H9 (cell line): ENCODE measurements around the gene SPDEF. TPM values are rescaled to one million over a fixed set of nuclear protein-coding genes. Genes with fewer than 3 reads are reported as not detected.

Source experiments
- DNase-seq: peaks from one replicate; pipeline ENCODE4 v3.0.0-alpha.2; 2017
- H2AFZ ChIP-seq: one replicate; pipeline ENCODE4 v1.6.1; 2013; ENCODE audit warnings: mild to moderate bottlenecking, low read length, control low read depth, moderate library complexity
- H2AK5ac ChIP-seq: 2 replicates; pipeline ENCODE4 v1.6.1; 2013; ENCODE audit warnings: low read length, control low read depth, mixed read lengths; ENCODE audit not compliant: insufficient read length
- H2BK120ac ChIP-seq: one replicate; pipeline ENCODE4 v1.6.1; 2013; ENCODE audit warnings: low read depth, mild to moderate bottlenecking, low read length, control low read depth, inconsistent platforms; ENCODE audit not compliant: poor library complexity, severe bottlenecking
- H2BK12ac ChIP-seq: 2 replicates; pipeline ENCODE4 v1.6.1; 2013; ENCODE audit warnings: low read length, control low read depth, mixed read lengths, low read depth; ENCODE audit not compliant: insufficient read length
- H2BK15ac ChIP-seq: 2 replicates; pipeline ENCODE4 v1.6.1; 2013; ENCODE audit warnings: low read depth, low read length, control low read depth
- H2BK20ac ChIP-seq: one replicate; pipeline ENCODE4 v1.6.1; 2013; ENCODE audit warnings: low read depth, mild to moderate bottlenecking, low read length, control low read depth, inconsistent platforms; ENCODE audit not compliant: poor library complexity, severe bottlenecking
- H2BK5ac ChIP-seq: 2 replicates; pipeline ENCODE4 v1.6.1; 2013; ENCODE audit warnings: low read length, control low read depth, mixed read lengths; ENCODE audit not compliant: insufficient read length
- H3K14ac ChIP-seq: 2 replicates; pipeline ENCODE4 v1.6.1; 2013; ENCODE audit warnings: low read length, control low read depth; ENCODE audit not compliant: insufficient read depth
- H3K18ac ChIP-seq: 2 replicates; pipeline ENCODE4 v1.6.1; 2013; ENCODE audit warnings: low read depth, mild to moderate bottlenecking, mixed read lengths, low read length, control low read depth; ENCODE audit not compliant: insufficient read length
- H3K23ac ChIP-seq: 2 replicates; pipeline ENCODE4 v1.6.1; 2013; ENCODE audit warnings: low read length, control low read depth, mixed read lengths, low read depth; ENCODE audit not compliant: insufficient read length
- H3K23me2 ChIP-seq: 2 replicates; pipeline ENCODE4 v1.6.1; 2013; ENCODE audit warnings: low read depth, mild to moderate bottlenecking, mixed read lengths, low read length, control low read depth; ENCODE audit not compliant: insufficient read length, poor library complexity, severe bottlenecking
- H3K27ac ChIP-seq: 2 replicates; pipeline ENCODE4 v1.5.1; 2013; ENCODE audit warnings: low read length, control low read depth, mixed read lengths, low read depth; ENCODE audit not compliant: insufficient read length
- H3K27me3 ChIP-seq: 2 replicates; pipeline ENCODE4 v1.6.1; 2013; ENCODE audit warnings: low read length, control low read depth, inconsistent platforms; ENCODE audit not compliant: insufficient read depth
- H3K4ac ChIP-seq: 2 replicates; pipeline ENCODE4 v1.6.1; 2013; ENCODE audit warnings: low read depth, mild to moderate bottlenecking, control low read depth, inconsistent platforms, low read length, moderate library complexity
- H3K4me1 ChIP-seq: 2 replicates; pipeline ENCODE4 v1.6.1; 2013; ENCODE audit warnings: low read length, control low read depth, inconsistent platforms; ENCODE audit not compliant: insufficient read depth
- H3K4me2 ChIP-seq: 2 replicates; pipeline ENCODE4 v1.6.1; 2013; ENCODE audit warnings: low read length, control low read depth, mixed read lengths; ENCODE audit not compliant: insufficient read length, insufficient read depth
- H3K56ac ChIP-seq: 2 replicates; pipeline ENCODE4 v1.6.1; 2013; ENCODE audit warnings: low read depth, mild to moderate bottlenecking, mixed read lengths, low read length, control low read depth; ENCODE audit not compliant: insufficient read length
- H3K79me1 ChIP-seq: 2 replicates; pipeline ENCODE4 v1.6.1; 2013; ENCODE audit warnings: low read depth, mild to moderate bottlenecking, moderate library complexity, low read length, control low read depth, inconsistent platforms; ENCODE audit not compliant: insufficient read depth, poor library complexity, severe bottlenecking
- H3K79me2 ChIP-seq: 2 replicates; pipeline ENCODE4 v1.6.1; 2013; ENCODE audit warnings: low read length, control low read depth, inconsistent platforms; ENCODE audit not compliant: insufficient read depth
- H3K9ac ChIP-seq: 2 replicates; pipeline ENCODE4 v1.6.1; 2013; ENCODE audit warnings: low read length, control low read depth, mixed read lengths; ENCODE audit not compliant: insufficient read length; ENCODE audit errors: extremely low read depth
- H3K9me3 ChIP-seq: one replicate; pipeline ENCODE4 v1.6.1; 2013; ENCODE audit warnings: low read depth, low read length, inconsistent platforms; ENCODE audit not compliant: control insufficient read depth
- H3T11ph ChIP-seq: one replicate; pipeline ENCODE4 v1.6.1; 2013; ENCODE audit warnings: mild to moderate bottlenecking, low read length, control low read depth, inconsistent platforms
- H4K20me1 ChIP-seq: one replicate; pipeline ENCODE4 v1.6.1; 2013; ENCODE audit not compliant: control insufficient read depth, insufficient read length, insufficient read depth
- H4K5ac ChIP-seq: 2 replicates; pipeline ENCODE4 v1.6.1; 2013; ENCODE audit warnings: low read depth, mild to moderate bottlenecking, mixed read lengths, low read length, control low read depth; ENCODE audit not compliant: insufficient read length
- H4K8ac ChIP-seq: replicated peaks from 2 replicates; pipeline ENCODE4 v1.6.1; 2013; ENCODE audit warnings: low read length, control low read depth, mixed read lengths, low read depth; ENCODE audit not compliant: insufficient read length
- H4K91ac ChIP-seq: 2 replicates; pipeline ENCODE4 v1.6.1; 2013; ENCODE audit warnings: low read depth, mild to moderate bottlenecking, moderate library complexity, mixed read lengths, low read length, control low read depth; ENCODE audit not compliant: insufficient read length
- H3K27ac Mint-ChIP-seq, 3 experiments: 2 replicates in 2 of 3; 3 replicates in 1 of 3; pipeline ENCODE4 v1.8.0; 2020 to 2021; ENCODE audit warnings: mixed read lengths in 3 of 3, mild to moderate bottlenecking in 1 of 3, moderate library complexity in 1 of 3
- H3K27me3 Mint-ChIP-seq: 2 replicates; pipeline ENCODE4 v1.8.0; 2021; ENCODE audit warnings: low read depth, mild to moderate bottlenecking, moderate library complexity, mixed read lengths
- H3K36me3 Mint-ChIP-seq, 3 experiments: 2 replicates in 2 of 3; 3 replicates in 1 of 3; pipeline ENCODE4 v1.8.0; 2020 to 2021; ENCODE audit warnings: low read depth in 3 of 3, mixed read lengths in 3 of 3; ENCODE audit not compliant: insufficient read depth in 1 of 3
- H3K4me1 Mint-ChIP-seq, 2 experiments: 2 replicates each; pipeline ENCODE4 v1.8.0; 2020; ENCODE audit warnings: mixed read lengths in 2 of 2
- H3K4me3 Mint-ChIP-seq, 2 experiments: 2 replicates in 1 of 2; 3 replicates in 1 of 2; pipeline ENCODE4 v1.8.0; 2020 to 2021; ENCODE audit warnings: mild to moderate bottlenecking in 2 of 2, mixed read lengths in 2 of 2, moderate library complexity in 1 of 2
- H3K9me3 Mint-ChIP-seq, 2 experiments: 2 replicates in 1 of 2; 3 replicates in 1 of 2; pipeline ENCODE4 v1.8.0; 2020; ENCODE audit warnings: mild to moderate bottlenecking in 2 of 2, mixed read lengths in 2 of 2, moderate library complexity in 1 of 2
- WGBS: extraction: QIAGEN DNeasy Blood & Tissue Kit; methylation state at CpG from one replicate; pipeline ENCODE4 v1.1.7; 2013; ENCODE audit warnings: missing lambda C conversion rate, low lambda C conversion rate, mixed read lengths; ENCODE audit not compliant: insufficient read length; ENCODE audit errors: extremely low coverage; 5-methylcytosine and 5-hydroxymethylcytosine counted together
- total RNA-seq: library from RNA; stranded (reverse); gene quantifications from 2 replicates; pipeline ENCODE4 v1.2.1, GENCODE V29; 2021
- TF ChIP-seq, protein P1 (sequence below): fragments of 200-600 bp; sonication (generic); conservative IDR thresholded peaks from 3 replicates; pipeline ENCODE4 v1.8.0; 2021; ENCODE audit warnings: antibody characterized with exemption, mild to moderate bottlenecking

SPDEF gene
- total RNA-seq, 1 experiment from 2014 or later = 0.15 TPM

DNA sequence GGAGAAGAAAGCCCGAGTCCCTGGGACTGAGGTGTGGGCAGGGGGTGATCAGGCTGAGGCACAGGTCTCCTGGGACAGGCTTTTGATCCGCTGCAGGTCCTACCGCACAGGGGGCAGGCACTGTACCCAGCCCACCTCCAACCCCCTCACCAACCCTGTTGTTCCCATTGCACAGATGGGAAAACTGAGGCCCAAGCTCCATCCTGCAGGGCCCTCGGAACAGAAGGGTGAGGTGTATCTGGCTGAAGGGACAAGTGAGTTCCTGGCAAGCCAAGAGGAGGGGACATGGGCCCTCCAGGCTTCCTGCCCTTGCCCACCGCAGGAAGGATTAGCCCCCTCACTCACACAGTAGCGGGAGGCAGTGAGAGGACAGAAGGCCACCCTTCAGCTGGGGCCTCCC, 16.5 kb upstream of the SPDEF start:
- no peaks in the 10 kb centered on the region for H4K20me1 ChIP-seq
- H3K79me2 ChIP-seq = no peaks in the 10 kb centered on the region
- no peak overlapping the region for H2AK5ac ChIP-seq
- H2BK20ac ChIP-seq = no peak overlapping the region
- no CpG with 5 or more reads among the region's 6 CpGs for WGBS
- no peak overlapping the region for H4K91ac ChIP-seq
- no peak overlapping the region for H2AFZ ChIP-seq
- no peak overlapping the region for H2BK120ac ChIP-seq
- no peak overlapping the region for H3T11ph ChIP-seq
- H3K4me3 Mint-ChIP-seq = no peak overlapping the region
- no peaks in the 10 kb centered on the region; the same call in 1 of the 2 replicates for H3K27me3 Mint-ChIP-seq
- no peak overlapping the region for H3K27ac ChIP-seq
- H3K79me1 ChIP-seq = no peaks in the 10 kb centered on the region
- no peak overlapping the region for H3K56ac ChIP-seq
- H3K9me3 Mint-ChIP-seq = no peaks in the 10 kb centered on the region; a peak in 1 of 5 replicates
- H3K27ac Mint-ChIP-seq = peak overlapping the region in 2 of 3 experiments; percentile 19 to 45; a peak in 1 of 7 replicates
- H3K36me3 Mint-ChIP-seq = peaks cover 0 to 4% (median 0%) of the 10 kb centered on the region in 3 experiments; a peak in 2 of 7 replicates
- no peaks in the 10 kb centered on the region for H3K9me3 ChIP-seq
- no peak overlapping the region for H2BK5ac ChIP-seq
- H3K9ac ChIP-seq = no peak overlapping the region
- H4K5ac ChIP-seq = no peak overlapping the region
- no peak overlapping the region for H2BK12ac ChIP-seq
- H2BK15ac ChIP-seq = no peak overlapping the region
- H3K18ac ChIP-seq = no peak overlapping the region
- no peaks in the 10 kb centered on the region for H3K23me2 ChIP-seq
- no peaks in the 10 kb centered on the region for H3K27me3 ChIP-seq
- no peak for DNase-seq
- TF ChIP-seq, protein P1, sequence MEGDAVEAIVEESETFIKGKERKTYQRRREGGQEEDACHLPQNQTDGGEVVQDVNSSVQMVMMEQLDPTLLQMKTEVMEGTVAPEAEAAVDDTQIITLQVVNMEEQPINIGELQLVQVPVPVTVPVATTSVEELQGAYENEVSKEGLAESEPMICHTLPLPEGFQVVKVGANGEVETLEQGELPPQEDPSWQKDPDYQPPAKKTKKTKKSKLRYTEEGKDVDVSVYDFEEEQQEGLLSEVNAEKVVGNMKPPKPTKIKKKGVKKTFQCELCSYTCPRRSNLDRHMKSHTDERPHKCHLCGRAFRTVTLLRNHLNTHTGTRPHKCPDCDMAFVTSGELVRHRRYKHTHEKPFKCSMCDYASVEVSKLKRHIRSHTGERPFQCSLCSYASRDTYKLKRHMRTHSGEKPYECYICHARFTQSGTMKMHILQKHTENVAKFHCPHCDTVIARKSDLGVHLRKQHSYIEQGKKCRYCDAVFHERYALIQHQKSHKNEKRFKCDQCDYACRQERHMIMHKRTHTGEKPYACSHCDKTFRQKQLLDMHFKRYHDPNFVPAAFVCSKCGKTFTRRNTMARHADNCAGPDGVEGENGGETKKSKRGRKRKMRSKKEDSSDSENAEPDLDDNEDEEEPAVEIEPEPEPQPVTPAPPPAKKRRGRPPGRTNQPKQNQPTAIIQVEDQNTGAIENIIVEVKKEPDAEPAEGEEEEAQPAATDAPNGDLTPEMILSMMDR = no peak
- H3K23ac ChIP-seq = no peak overlapping the region
- H3K4me2 ChIP-seq = no peak overlapping the region
- peaks cover 26 to 40% of the 10 kb centered on the region in 2 experiments for H3K4me1 Mint-ChIP-seq
- no peak overlapping the region for H4K8ac ChIP-seq
- H3K14ac ChIP-seq = no peak overlapping the region
- no peak overlapping the region for H3K4ac ChIP-seq
- no peaks in the 10 kb centered on the region; the same call in 1 of the 2 replicates for H3K4me1 ChIP-seq
